ENCODE measurements around the gene AGBL1.

AGBL1 gene

DNA sequence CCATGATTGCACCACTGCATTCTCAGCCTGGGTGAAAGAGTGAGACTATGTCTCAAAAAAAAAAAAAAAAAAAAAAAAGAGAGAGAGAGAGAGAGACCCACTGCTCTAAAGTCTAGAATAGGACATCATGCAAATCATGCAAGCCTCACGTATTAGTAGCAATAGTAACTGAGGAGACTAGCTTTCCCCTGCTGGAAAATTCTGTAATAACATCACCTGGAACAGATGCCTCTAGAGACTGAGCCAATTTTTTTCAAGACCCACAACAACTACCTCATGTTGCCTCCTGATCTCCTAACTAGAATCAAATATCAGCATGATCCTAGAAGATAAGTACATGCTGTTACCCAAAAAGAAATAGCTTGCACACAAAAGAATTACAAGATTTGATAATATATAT is 461.9 kb downstream of the AGBL1 start:
- H3K4me3 ChIP-seq (ENCODE audit: low read depth, low read length) = no peak overlapping the region
- TF ChIP-seq, protein P1, sequence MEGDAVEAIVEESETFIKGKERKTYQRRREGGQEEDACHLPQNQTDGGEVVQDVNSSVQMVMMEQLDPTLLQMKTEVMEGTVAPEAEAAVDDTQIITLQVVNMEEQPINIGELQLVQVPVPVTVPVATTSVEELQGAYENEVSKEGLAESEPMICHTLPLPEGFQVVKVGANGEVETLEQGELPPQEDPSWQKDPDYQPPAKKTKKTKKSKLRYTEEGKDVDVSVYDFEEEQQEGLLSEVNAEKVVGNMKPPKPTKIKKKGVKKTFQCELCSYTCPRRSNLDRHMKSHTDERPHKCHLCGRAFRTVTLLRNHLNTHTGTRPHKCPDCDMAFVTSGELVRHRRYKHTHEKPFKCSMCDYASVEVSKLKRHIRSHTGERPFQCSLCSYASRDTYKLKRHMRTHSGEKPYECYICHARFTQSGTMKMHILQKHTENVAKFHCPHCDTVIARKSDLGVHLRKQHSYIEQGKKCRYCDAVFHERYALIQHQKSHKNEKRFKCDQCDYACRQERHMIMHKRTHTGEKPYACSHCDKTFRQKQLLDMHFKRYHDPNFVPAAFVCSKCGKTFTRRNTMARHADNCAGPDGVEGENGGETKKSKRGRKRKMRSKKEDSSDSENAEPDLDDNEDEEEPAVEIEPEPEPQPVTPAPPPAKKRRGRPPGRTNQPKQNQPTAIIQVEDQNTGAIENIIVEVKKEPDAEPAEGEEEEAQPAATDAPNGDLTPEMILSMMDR (IDR thresholded peaks at IDR 0.05; ENCODE audit: borderline replicate concordance, insufficient read depth, low read depth, low read length) = no peak

DNA sequence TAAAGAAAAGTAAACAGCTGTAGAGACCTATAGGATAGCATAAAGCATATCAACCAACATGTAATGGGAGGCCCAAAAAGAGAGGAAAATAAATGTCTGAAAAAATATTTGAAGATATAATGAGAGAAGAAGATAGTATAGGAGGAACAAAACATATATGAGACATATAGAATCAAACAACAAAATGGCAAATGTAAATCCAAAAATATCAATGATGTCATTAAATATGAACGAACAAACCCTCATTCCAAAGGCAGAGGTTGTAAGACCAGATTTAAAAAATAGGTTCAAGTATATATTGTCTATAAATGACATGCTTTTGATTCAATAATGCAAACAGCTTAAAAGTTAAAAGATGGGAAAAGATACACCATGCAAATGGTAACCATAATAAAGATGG is 470.4 kb downstream of the AGBL1 start:
- H3K4me3 ChIP-seq (ENCODE audit: low read depth, low read length) = no peak overlapping the region
- TF ChIP-seq, protein P1 (IDR thresholded peaks at IDR 0.05; ENCODE audit: borderline replicate concordance, insufficient read depth, low read depth, low read length) = no peak

DNA sequence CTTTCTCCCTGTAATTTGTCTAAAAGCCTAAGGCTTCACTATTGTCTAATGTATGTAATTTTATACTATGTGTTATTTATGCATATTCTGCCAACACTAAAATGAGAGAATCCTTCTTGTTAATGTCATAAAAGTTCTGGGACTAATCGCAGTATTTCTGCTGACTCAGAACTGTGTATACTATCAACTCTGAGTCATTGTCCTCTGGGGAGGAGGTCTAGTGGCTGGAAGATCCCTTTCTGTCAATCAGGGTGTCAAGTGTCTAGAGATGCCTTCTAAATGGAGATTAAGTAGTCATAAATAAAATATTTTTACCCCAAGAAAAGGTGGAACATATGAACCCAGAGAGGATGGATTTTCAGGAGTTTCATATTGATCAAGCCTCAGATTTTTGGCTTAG is 473.4 kb downstream of the AGBL1 start:
- H3K4me3 ChIP-seq (ENCODE audit: low read depth, low read length) = no peak overlapping the region
- TF ChIP-seq, protein P1 (IDR thresholded peaks at IDR 0.05; ENCODE audit: borderline replicate concordance, insufficient read depth, low read depth, low read length) = no peak

DNA sequence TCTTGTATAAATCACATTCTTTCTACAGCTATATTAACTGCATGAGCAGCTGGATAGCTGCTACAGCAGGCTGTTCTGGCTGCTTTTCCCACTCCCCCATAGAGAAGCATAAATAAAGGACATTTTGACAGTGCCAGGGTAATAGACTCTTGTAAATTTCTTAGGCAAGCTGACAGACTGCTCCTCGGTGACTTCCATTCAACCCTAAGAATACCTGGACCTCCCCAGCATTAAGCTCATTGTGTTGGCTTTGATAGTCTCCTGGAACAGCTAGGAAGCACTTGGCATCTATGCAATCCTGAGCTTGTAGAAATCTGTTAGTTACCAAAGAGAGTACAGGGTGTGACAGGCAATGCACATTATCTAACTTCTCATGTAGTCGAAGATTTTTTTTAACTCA is 475.4 kb downstream of the AGBL1 start:
- no peak overlapping the region for H3K4me3 ChIP-seq (ENCODE audit: low read depth, low read length)
- TF ChIP-seq, protein P1 (IDR thresholded peaks at IDR 0.05; ENCODE audit: borderline replicate concordance, insufficient read depth, low read depth, low read length) = no peak

DNA sequence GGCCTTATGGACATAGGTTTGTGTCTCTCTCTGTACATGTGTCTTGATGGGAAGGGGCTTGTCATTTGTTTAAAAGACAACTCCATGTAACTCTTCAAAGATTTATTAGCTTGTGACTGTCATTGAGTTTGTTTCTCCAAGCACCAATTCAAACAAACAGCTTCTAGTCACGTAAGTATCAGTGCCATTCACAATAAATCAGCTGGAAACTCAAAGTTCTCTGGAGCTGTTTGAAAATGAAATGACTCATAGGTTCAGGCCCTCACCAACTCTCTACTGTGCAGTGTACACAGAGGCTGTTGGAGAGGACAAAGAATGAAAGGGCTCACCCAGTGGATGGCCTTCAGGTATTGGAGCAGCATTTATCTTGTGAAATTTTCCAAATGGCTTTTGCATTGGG is 476.3 kb downstream of the AGBL1 start:
- H3K4me3 ChIP-seq (ENCODE audit: low read depth, low read length) = no peak overlapping the region
- TF ChIP-seq, protein P1 (IDR thresholded peaks at IDR 0.05; ENCODE audit: borderline replicate concordance, insufficient read depth, low read depth, low read length) = no peak

DNA sequence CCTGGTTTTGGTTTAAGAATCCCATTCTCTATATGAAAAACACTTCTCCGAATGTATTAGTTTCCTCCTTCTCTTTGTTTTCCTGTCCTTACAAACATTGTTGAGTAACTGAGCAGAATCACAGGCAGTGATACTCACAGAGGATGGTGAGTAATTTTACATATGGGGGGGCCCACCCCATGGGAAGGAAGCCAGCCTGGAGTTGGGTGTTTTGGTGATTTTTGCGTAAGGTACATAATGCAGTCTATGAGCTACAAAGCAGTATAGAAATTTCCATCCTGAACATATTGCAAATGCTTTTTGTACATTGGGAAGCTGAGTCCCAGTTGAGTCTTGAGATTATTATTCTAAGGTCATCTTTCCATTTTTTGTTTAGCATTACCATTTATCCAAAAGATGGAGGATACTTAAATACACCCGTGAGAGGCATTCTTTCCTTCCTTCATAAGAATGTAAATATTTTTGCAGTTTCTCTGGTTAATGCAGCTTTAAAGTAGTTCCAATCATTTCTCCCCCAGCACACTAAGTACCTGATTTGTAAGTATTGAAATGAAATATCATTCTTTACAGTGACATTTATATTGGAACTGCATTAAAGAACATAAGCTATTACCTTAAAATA is 476.8 kb downstream of the AGBL1 start:
- H3K4me3 ChIP-seq (ENCODE audit: low read depth, low read length) = no peak overlapping the region
- TF ChIP-seq, protein P1 (IDR thresholded peaks at IDR 0.05; ENCODE audit: borderline replicate concordance, insufficient read depth, low read depth, low read length) = no peak

DNA sequence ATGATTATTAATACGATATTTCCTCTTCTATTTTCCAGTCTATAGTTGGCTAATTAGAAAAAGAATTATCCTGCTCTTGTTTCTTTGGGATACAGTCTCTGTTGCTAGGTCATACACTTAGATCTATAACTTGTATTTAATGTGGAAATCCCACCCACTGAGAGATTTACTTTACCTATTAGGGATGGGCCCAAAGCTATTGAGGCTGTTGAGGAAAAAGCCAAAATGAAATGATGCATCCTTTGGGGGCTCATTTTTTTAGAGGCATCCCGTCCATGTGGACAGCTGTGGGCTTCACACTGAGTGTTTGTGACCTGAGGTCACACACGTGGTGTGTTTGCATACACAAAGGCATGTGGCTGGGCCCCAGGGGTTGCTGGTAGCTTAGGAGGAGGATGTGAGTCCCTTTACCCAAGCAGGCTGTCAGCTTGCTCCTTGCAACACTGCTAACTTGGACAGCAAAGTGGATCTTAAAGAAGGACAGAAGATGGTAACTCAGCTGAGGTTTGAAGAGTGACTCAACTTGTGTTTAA is 477.4 kb downstream of the AGBL1 start:
- TF ChIP-seq, protein P1 (IDR thresholded peaks at IDR 0.05; ENCODE audit: borderline replicate concordance, insufficient read depth, low read depth, low read length) = no peak
- no peak overlapping the region for H3K4me3 ChIP-seq (ENCODE audit: low read depth, low read length)

All from GM12875 (cell line).